K562 (cell line): ENCODE results near the gene RNLS. TPM values are rescaled to one million over a fixed set of nuclear protein-coding genes. Genes with fewer than 3 reads are reported as not detected.

ENCODE experiments used
- ATAC-seq: fragments of 200-7000 bp; cut with Tn5 transposase; 3 replicates; pipeline ENCODE4 v1.9.1; 2020; ENCODE audit warnings: moderate library complexity
- BruUV-seq: library from RNA; stranded (reverse); fragments of 400-500 nt; replicated peaks from 2 replicates; lab custom pipeline; 2021; lab: Mats Ljungman, UMichigan
- CTCF ChIA-PET: fragments of 300-600 bp; formaldehyde crosslinking; extraction: SDS; loops from one replicate; lab custom pipeline; 2021; ENCODE audit warnings: low intra/inter-chr PET ratio; lab: Yijun Ruan, JAX
- POLR2A ChIA-PET: fragments of 300-600, 350-650 bp; sonication (Branson Sonifier 250); formaldehyde crosslinking; extraction: SDS; loops from one replicate; lab custom pipeline; 2021; ENCODE audit warnings: antibody characterized with exemption, inconsistent platforms; lab: Yijun Ruan, JAX
- DNase-seq, 4 experiments: peaks; one replicate each; pipeline versions ENCODE4 v3.0.0 to v3.0.0-alpha.2; 2011 to 2018; ENCODE audit warnings: low spot score in 3 of 4, mixed read lengths in 3 of 4; ENCODE audit errors: extremely low read depth in 1 of 4
- FAIRE-seq: peaks from 2 replicates; lab custom pipeline; 2011; peaks lifted over from hg19 to GRCh38; lab: Jason Lieb, UNC
- H2AFZ ChIP-seq: 2 replicates; pipeline ENCODE4 v1.6.0; 2011; ENCODE audit warnings: low read depth, low read length, control low read depth, inconsistent platforms
- H3K27ac ChIP-seq: fragments of 200-600 bp; 3 replicates; pipeline ENCODE4 v1.8.0; 2011; ENCODE audit warnings: low read depth, mild to moderate bottlenecking, control low read depth, inconsistent platforms, low read length, moderate library complexity, mixed read lengths; ENCODE audit errors: extremely low read depth
- H3K27me3 ChIP-seq, 2 experiments: fragments of 300-600 bp in 1 of 2; 2 replicates in 1 of 2; 3 replicates in 1 of 2; pipeline versions ENCODE4 v1.6.0 to v1.8.0; 2011; ENCODE audit warnings: inconsistent platforms in 2 of 2, low read length in 2 of 2, mild to moderate bottlenecking in 1 of 2, mixed read lengths in 1 of 2, moderate library complexity in 1 of 2; ENCODE audit not compliant: control insufficient read depth in 2 of 2, insufficient read depth in 2 of 2
- H3K36me3 ChIP-seq: fragments of 300-600 bp; 3 replicates; pipeline ENCODE4 v1.8.0; 2011; ENCODE audit warnings: mild to moderate bottlenecking, low read length, inconsistent platforms; ENCODE audit not compliant: control insufficient read depth, insufficient read depth
- H3K4me1 ChIP-seq, 2 experiments: fragments of 200-600 bp in 1 of 2; replicated peaks in 1 of 2; 2 replicates in 1 of 2; 3 replicates in 1 of 2; pipeline versions ENCODE4 v1.5.1 to v1.8.0; 2011; ENCODE audit warnings: inconsistent platforms in 2 of 2, low read length in 2 of 2, mild to moderate bottlenecking in 1 of 2, mixed read lengths in 1 of 2, moderate library complexity in 1 of 2; ENCODE audit not compliant: control insufficient read depth in 2 of 2, insufficient read depth in 2 of 2
- H3K4me2 ChIP-seq: 2 replicates; pipeline ENCODE4 v1.6.1; 2011; ENCODE audit warnings: low read length, control low read depth, inconsistent platforms, mixed read lengths; ENCODE audit not compliant: insufficient read depth
- H3K4me3 ChIP-seq: fragments of 200-600 bp; sonication (generic), shearing (Covaris generic); 2 replicates; pipeline ENCODE4 v1.5.1; 2016; ENCODE audit warnings: control low read depth, inconsistent platforms
- H3K79me2 ChIP-seq: fragments of 200-600 bp; 3 replicates; pipeline ENCODE4 v1.8.0; 2011; ENCODE audit warnings: low read length, inconsistent platforms; ENCODE audit not compliant: control insufficient read depth, insufficient read depth
- H3K9ac ChIP-seq, 2 experiments: 2 replicates each; pipeline versions ENCODE4 v1.6.0 to v1.6.1; 2011; ENCODE audit warnings: low read depth in 2 of 2, low read length in 2 of 2, control low read depth in 1 of 2, inconsistent platforms in 1 of 2, mild to moderate bottlenecking in 1 of 2, mixed read lengths in 1 of 2; ENCODE audit not compliant: insufficient read depth in 1 of 2
- H3K9me1 ChIP-seq: one replicate; pipeline ENCODE4 v1.6.0; 2011; ENCODE audit warnings: inconsistent platforms, mild to moderate bottlenecking, low read length, moderate library complexity; ENCODE audit not compliant: control insufficient read depth, insufficient read depth
- H3K9me3 ChIP-seq: replicated peaks from 2 replicates; pipeline ENCODE4 v1.5.1; 2011; ENCODE audit warnings: low read depth, low read length, inconsistent platforms; ENCODE audit not compliant: control insufficient read depth, insufficient read depth
- H4K20me1 ChIP-seq: replicated peaks from 2 replicates; pipeline ENCODE4 v1.6.1; 2011; ENCODE audit warnings: low read length, inconsistent platforms, mixed read lengths; ENCODE audit not compliant: control insufficient read depth, insufficient read depth
- E2F5 ChIP-seq: sonication (generic); formaldehyde crosslinking; IDR thresholded peaks from 2 replicates; pipeline ENCODE4 v1.8.0; 2022; ENCODE audit warnings: mild to moderate bottlenecking, missing genetic modification reagents
- E2F6 ChIP-seq, 2 experiments: IDR thresholded peaks; 2 replicates each; pipeline ENCODE4 v1.6.1; 2011; ENCODE audit warnings: borderline replicate concordance in 1 of 2, control low read depth in 1 of 2, low read depth in 1 of 2, low read length in 1 of 2, mild to moderate bottlenecking in 1 of 2, mixed read lengths in 1 of 2, moderate library complexity in 1 of 2; ENCODE audit not compliant: insufficient read depth in 1 of 2, insufficient read length in 1 of 2, poor library complexity in 1 of 2, severe bottlenecking in 1 of 2; ENCODE audit errors: extremely low read depth in 1 of 2
- GABPA ChIP-seq: fragments of 200-800 bp; sonication (Bioruptor generic); conservative IDR thresholded peaks from 2 replicates; pipeline ENCODE4 v1.6.1; 2016; ENCODE audit warnings: low read depth, missing genetic modification characterization, missing compliant biosample characterization
- KDM5B ChIP-seq: fragments of 200-600 bp; sonication (generic); IDR thresholded peaks from 2 replicates; pipeline ENCODE4 v1.6.1; 2012; ENCODE audit warnings: low read depth, mild to moderate bottlenecking, moderate library complexity, low read length, control low read depth, inconsistent platforms; ENCODE audit not compliant: insufficient replicate concordance
- MBD1 ChIP-seq: fragments of 250-450 bp; sonication (Bioruptor Pico); IDR thresholded peaks from 2 replicates; pipeline ENCODE4 v1.8.0; 2022; ENCODE audit warnings: inconsistent platforms
- MXI1 ChIP-seq: IDR thresholded peaks from 2 replicates; pipeline ENCODE4 v1.6.1; 2011; ENCODE audit warnings: low read depth, mild to moderate bottlenecking, improper control_type of control experiment, low read length
- NELFE ChIP-seq: IDR thresholded peaks from 2 replicates; pipeline ENCODE4 v1.6.1; 2011; ENCODE audit warnings: mild to moderate bottlenecking; ENCODE audit not compliant: insufficient read depth, insufficient read length
- NONO ChIP-seq, 2 experiments: fragments of 200-400 bp in 1 of 2; fragments of 450-650 bp in 1 of 2; formaldehyde crosslinking in 1 of 2; IDR thresholded peaks; 2 replicates each; pipeline ENCODE4 v1.6.1; 2017; ENCODE audit warnings: low read depth in 2 of 2, mild to moderate bottlenecking in 2 of 2, moderate library complexity in 2 of 2, low read length in 1 of 2
- SNAPC5 ChIP-seq: fragments of 250-450 bp; sonication (Bioruptor Pico); IDR thresholded peaks from 2 replicates; pipeline ENCODE4 v1.8.0; 2021; ENCODE audit warnings: moderate library complexity, mild to moderate bottlenecking, inconsistent platforms
- SNRNP70 ChIP-seq: fragments of 200-400 bp; formaldehyde crosslinking; optimal IDR thresholded peaks from 2 replicates; pipeline ENCODE3; 2017; ENCODE audit warnings: low read depth, low read length
- TGIF2 ChIP-seq: sonication (generic); formaldehyde crosslinking; IDR thresholded peaks from 2 replicates; pipeline ENCODE4 v1.8.1; 2022; ENCODE audit warnings: mild to moderate bottlenecking, missing genetic modification reagents, moderate library complexity
- TSHZ1 ChIP-seq: fragments of 250-450 bp; sonication (Bioruptor Pico); IDR thresholded peaks from 2 replicates; pipeline ENCODE4 v1.4.0; 2020; ENCODE audit warnings: mild to moderate bottlenecking, moderate library complexity
- ZNF263 ChIP-seq: sonication (generic); formaldehyde crosslinking; IDR thresholded peaks from 2 replicates; pipeline ENCODE4 v1.8.0; 2022; ENCODE audit warnings: mild to moderate bottlenecking, missing genetic modification reagents, borderline replicate concordance
- WGBS: fragments of 100-300 bp; shearing (Covaris generic); methylation state at CpG from one replicate; pipeline ENCODE4 v1.1.6; 2016; ENCODE audit warnings: low coverage, mixed read lengths; ENCODE audit not compliant: insufficient coverage; ENCODE audit errors: missing lambda C conversion rate; 5-methylcytosine and 5-hydroxymethylcytosine counted together
- in situ Hi-C: fragments of 300-500 bp; cut with MboI; formaldehyde crosslinking; loops from 4 replicates; pipeline ENCODE4 v1.15.0; 2018; ENCODE audit warnings: inconsistent platforms, mixed read lengths
- intact Hi-C: fragments of 100-400 bp; cut with micrococcal nuclease; formaldehyde crosslinking; loops from 2 replicates; pipeline ENCODE4 v1.14.2; 2022
- polyA plus RNA-seq, 8 experiments: library from polyadenylated mRNA; depleted of rRNA in 4 of 8; stranded (reverse) in 5 of 8; unstranded in 3 of 8; fragments of >200 nt; fragmentation: Nextera tagmentation in 2 of 8; fragmentation: Illumina TruSeq in 1 of 8; extraction: Ambion mirVana in 2 of 8; extraction: Trizol in 1 of 8; gene quantifications; 2 replicates each; pipeline versions ENCODE4 v1.2.1 to v1.2.3, GENCODE V29; 2011 to 2014; ENCODE audit warnings: inconsistent platforms in 1 of 8, missing spikeins in 1 of 8
- total RNA-seq, 7 experiments: library from RNA; depleted of rRNA in 6 of 7; stranded (reverse); fragments of >200 nt in 6 of 7; fragmentation: Illumina TruSeq in 2 of 7; extraction: Trizol in 2 of 7; gene quantifications; 2 replicates each; pipeline versions ENCODE4 v1.2.1 to v1.2.3, GENCODE V29; 2011 to 2021; ENCODE audit warnings: low replicate concordance in 1 of 7

RNLS gene
- total and polyA plus RNA-seq, 9 of the 15 experiments (the other 6 are each of a cell fraction or from before 2014, with no cell fraction given), result 0.14 to 0.72 (median 0.41) TPM; not detected in 3

GRCh38 chr10:88528806-88529570 lies 54.1 kb downstream of the RNLS start:
- H3K9me3 ChIP-seq, result no peaks in the 10 kb centered on the region
- no peak overlapping the region for H2AFZ ChIP-seq
- no peak for FAIRE-seq
- H3K9me1 ChIP-seq, result no peaks in the 10 kb centered on the region
- H3K36me3 ChIP-seq, result no peaks in the 10 kb centered on the region
- no peak for DNase-seq
- H3K4me1 ChIP-seq, result no peaks in the 10 kb centered on the region
- H3K9ac ChIP-seq, result no peak overlapping the region
- H3K4me3 ChIP-seq, result no peak overlapping the region
- no peak for ATAC-seq
- WGBS, result 0% methylated on average over 3 of the region's 4 CpGs
- H3K27ac ChIP-seq, result no peak overlapping the region
- H3K4me2 ChIP-seq, result no peak overlapping the region
- in situ Hi-C loops (no loop called here), intact Hi-C loops (no loop called here)
- no TSS peak for BruUV-seq
- CTCF ChIA-PET, result no interaction called here
- POLR2A ChIA-PET, result no interaction called here
- no peaks in the 10 kb centered on the region for H3K79me2 ChIP-seq
- no peaks in the 10 kb centered on the region for H3K27me3 ChIP-seq
- no peaks in the 10 kb centered on the region for H4K20me1 ChIP-seq
- TF ChIP-seq SNRNP70, result no peak
- TF ChIP-seq MBD1 (CRISPR knock-in tag), result no peak
- TF ChIP-seq MXI1, result no peak
- no peak for TF ChIP-seq GABPA
- TF ChIP-seq ZNF263 (CRISPR knock-in tag), result no peak
- no peak for TF ChIP-seq SNAPC5 (CRISPR knock-in tag)
- TF ChIP-seq NONO (IDR thresholded peaks at IDR 0.05; ENCODE audit: low read depth in 2 of 2, low read length in 1 of 2), result no peak
- no peak for TF ChIP-seq TGIF2
- no peak for TF ChIP-seq E2F6 (IDR thresholded peaks at IDR 0.05; ENCODE audit: borderline replicate concordance in 1 of 2, extremely low read depth in 1 of 2, insufficient read depth in 1 of 2, insufficient read length in 1 of 2, low read depth in 1 of 2, low read length in 1 of 2, poor library complexity in 1 of 2, severe bottlenecking in 1 of 2)
- TF ChIP-seq TSHZ1 (CRISPR knock-in tag), result no peak
- no peak for TF ChIP-seq NELFE
- TF ChIP-seq E2F5 (CRISPR knock-in tag), result no peak
- TF ChIP-seq KDM5B, result no peak
